GM19438 (cell line): ENCODE measurements around the gene OR52J3.

Experiments
- ATAC-seq: cut with Tn5 transposase; IDR thresholded peaks from one replicate; pipeline ENCODE4 v1.9.1; 2021; ENCODE audit warnings: low read depth; ENCODE audit not compliant: unreplicated experiment

OR52J3 gene

DNA sequence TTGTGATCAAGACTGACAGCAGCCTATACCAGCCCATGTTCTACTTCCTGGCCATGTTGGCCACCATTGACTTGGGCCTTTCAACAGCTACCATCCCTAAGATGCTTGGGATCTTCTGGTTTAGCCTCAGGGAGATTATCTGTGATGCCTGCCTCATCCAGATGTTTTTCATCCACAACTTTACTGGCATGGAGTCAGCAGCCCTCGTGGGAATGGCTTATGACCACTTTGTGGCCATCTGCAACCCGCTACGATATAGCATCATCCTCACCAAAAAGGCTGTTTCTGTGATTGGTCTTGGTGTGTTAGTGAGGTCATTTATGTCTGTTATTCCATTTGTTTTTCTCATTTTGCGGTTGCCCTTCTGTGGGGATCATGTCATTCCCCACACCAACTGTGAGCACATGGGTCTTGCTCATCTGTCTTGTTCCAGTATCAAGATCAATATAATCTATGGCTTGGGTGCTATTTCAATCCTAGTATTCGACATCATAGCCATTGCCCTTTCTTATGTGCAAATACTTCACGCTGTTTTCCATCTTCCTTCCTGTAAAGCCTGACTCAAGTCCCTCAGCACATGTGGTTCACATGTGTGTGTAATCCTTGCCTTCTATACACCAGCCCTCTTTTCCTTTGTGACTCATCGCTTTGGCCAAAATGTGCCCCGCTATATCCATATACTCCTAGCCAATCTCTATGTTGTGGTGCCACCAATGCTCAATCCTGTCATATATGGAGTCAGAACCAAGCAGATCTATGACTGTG, 46.7 kb downstream of the OR52J3 start:
- no peak for ATAC-seq

DNA sequence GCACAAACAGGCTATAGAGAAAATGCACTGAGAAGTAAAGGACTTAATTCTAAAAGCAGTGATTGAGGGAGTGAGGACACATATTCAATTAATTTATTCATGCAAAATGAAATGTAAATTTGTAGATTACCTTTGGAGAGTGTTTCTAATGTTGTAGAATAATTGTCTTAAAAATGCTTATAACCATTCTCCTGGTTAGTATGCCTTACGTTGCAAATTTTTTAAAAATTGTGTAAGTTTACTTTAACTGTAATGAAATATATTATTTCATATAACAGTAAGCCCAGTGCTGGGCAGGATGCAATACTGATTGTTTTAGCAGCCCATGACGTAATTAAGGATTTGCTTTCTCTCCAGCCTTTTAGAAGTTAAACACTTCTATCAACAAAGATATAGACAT, 49.7 kb downstream of the OR52J3 start:
- no peak for ATAC-seq
